Measurements from ENCODE around the gene ROCK2.
"Not testable (repeated sequence)": the region's sequence is repeated elsewhere in the genome, so short reads cannot be mapped to it uniquely, and the experiment has no call there.

Gene ROCK2

DNA sequence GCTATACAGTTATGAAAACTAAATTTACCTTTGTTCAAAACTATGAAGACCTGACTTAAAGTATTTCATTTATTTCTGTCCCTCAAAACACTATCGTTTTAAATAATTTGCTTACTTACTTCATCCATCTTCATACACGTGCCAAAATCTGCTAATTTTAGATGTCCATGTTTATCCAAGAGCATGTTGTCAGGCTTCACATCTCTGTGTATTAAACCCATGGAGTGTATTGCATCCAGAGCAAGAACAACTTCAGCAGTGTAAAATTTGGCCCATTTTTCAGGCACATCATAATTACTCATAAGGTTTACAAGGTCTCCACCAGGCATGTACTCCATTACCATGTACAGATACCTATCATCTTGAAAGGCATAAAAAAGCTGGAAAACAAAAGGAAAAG is 108.9 kb downstream of the ROCK2 start:
- no peak for DNase-seq (ENCODE audit: low spot score)

DNA sequence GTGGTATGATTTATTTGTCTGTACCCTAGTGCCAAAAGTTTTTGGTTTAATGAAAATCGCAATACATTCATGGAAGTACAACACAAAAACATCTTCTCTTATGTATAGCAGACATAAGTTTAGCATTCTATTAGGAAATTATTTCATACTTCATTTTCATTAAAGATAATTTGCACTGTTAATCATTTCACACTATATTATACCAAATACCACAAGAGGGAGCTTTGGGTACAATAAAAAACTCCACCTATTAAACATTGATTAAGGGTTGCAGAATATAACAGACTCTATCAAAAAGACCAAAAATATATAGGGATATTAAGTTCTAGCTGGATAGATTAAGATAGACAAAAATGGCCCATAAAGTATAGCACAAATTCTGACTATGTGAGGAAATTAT is 110.1 kb downstream of the ROCK2 start:
- DNase-seq (ENCODE audit: low spot score): no peak

DNA sequence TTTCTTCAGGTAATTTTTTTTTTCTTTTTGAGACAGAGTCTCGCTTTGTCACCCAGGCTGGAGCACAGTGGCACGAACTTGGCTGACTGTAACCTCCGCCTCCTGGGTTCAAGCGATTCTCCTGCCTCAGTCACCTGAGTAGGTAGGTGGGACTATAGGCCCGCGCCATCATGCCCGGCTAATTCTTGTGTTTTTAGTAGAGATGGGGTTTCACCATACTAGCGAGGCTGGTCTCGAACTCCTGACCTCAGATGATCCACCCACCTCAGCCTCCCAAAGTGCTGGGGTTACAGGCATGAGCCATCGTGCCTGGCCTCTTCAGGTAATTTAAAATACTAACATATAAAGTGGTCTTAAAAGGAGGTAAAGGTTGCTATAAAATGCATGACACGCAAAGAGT is 113.2 kb downstream of the ROCK2 start:
- DNase-seq (ENCODE audit: low spot score): not testable (repeated sequence)

DNA sequence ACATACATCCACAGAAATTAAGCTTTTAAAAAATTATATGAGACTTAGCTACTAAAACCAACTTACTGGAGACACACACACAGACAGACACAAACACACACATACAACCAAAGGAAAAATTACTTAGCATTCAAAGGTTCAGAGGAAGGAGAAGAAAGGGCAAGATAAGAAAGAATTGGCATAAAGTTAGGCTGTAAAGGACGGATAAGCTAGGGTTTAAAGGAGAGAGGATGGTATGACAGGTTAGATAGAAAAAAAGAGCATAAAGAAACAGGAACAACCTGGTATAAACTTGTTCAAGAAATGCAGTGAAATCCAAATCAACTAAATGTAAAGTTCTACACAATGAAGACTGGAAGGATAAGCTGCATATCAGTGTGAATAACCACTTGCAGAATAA is 115.7 kb downstream of the ROCK2 start:
- no peak for DNase-seq (ENCODE audit: low spot score)

DNA sequence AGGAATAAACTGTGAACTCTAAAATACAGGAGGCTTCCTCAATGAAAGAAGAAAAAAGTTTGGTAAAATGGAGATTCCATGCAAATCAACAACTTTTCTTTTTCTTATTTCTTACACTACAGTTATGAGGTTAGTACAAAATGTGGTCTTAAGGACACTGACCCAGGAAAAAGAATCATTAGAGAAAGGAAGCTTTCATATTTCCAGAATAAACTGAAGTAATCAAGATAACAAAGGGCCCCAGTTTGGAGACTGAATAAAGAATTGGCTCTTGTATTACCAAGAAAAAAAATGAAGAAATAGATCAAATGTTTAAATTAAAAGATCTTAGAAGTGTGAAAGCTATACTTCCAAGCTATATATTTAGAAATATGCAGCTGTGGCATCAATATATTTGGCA is 116.8 kb downstream of the ROCK2 start:
- no peak for DNase-seq (ENCODE audit: low spot score)

DNA sequence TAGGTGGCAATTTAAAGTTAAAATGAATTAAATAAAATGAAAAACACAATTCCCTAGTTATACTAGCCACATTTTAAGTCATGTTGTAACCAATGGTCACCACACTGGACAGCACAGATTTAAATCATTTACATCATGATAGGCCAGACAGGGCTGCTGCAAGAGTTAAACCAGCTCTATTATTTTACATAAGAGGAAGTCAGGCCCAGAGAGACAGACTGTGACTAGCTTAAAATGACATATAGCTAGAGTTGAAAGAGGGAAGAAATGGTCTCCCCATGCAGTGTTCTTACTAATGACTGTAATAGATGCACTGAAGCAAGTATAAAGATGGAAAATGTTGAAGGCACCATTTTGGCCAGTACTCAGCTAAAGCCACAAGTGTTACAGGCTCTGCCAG is 119.5 kb downstream of the ROCK2 start:
- DNase-seq (ENCODE audit: low spot score): no peak

DNA sequence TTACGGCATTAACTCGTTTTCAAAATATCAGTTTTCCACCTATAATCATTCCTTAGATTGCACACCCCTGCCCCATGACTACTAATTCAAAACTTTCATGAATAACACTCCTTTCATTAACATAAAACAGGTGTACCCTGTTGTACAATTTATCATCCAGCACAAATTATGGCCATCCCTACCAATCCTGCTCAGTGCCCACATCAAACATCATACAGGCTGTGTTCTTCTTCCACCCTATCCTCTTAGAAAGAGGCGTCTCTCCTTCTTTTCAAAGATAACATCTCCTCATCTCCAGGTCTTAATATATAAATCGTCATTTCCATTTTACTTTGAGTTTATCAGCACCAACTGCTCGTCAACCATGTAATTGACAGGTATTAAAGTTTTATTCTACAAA is 121.6 kb downstream of the ROCK2 start:
- no peak for DNase-seq (ENCODE audit: low spot score)

DNA sequence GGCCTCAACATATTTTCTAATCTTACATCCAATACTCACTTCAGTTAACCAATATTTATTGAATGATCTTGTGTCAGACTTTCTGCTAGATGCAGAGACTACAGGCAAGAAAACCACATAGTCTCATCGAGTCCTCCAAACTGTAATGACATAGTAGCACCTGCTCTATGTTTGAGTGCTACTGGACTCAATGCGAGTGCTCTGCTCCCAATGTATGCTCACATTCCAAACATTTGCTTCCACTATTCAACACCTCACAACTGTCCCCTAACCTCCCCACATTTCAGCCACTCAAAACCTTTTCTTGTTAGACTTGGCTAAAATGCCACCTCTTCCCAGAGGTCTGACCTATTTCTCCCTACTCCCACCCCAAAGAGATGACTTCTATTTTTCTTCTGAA is 124.0 kb downstream of the ROCK2 start:
- no peak for DNase-seq (ENCODE audit: low spot score)

DNA sequence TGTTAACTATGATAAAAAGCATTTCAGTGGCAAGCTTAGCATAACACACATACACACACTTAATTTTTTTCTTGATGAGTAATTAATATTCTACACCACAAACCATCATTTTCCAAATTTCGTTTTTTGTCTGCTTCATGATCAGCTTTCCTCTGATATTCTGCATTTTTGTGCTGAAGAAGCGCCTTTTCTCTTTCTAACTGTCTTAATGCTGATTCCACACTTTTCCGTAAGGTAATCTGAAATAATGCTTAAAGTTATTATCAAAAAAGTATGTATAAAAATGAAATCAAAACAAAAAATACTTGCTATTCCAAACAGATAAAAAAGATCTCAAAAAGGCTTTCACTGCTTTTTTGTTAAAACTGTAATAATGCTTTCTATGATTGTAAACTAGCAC is 129.0 kb downstream of the ROCK2 start:
- DNase-seq (ENCODE audit: low spot score): no peak

DNA sequence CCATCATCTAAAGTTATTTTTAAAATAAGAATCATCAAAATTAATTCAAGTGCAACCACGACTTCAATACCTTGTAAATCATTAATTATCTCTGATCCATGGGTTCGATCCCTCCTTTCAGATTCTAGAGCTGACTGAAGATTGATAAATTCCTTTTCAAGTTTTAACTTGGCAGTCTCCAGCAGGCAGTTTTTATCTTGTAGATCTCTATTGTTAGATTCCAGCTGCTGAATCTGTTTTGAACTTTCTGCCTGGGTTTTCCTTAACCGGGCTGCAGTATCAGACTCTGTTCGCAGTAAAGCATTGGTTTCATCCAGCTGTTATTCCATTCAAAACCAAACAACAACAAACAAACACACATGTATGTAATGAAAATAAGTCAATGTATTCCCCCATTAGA is 129.7 kb downstream of the ROCK2 start:
- no peak for DNase-seq (ENCODE audit: low spot score)

DNA sequence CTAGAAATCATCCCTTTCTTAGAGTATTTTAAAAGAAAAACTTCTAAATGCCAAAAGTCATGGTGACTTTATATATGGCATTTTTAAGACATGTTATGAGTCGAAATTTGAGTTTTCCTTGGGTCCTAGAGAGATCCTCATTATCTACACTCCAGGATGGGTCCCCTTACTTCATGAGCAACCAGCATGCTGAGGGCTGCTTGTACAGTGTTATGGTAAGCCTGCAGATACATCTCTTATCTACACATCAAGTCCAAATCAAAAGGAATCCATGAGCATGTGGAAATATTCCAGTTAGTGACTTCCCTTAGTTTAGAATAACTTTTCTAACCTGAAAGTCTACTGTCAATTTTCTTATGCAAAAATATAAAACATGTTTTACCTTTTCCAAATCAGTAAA is 130.5 kb downstream of the ROCK2 start:
- DNase-seq (ENCODE audit: low spot score): no peak

DNA sequence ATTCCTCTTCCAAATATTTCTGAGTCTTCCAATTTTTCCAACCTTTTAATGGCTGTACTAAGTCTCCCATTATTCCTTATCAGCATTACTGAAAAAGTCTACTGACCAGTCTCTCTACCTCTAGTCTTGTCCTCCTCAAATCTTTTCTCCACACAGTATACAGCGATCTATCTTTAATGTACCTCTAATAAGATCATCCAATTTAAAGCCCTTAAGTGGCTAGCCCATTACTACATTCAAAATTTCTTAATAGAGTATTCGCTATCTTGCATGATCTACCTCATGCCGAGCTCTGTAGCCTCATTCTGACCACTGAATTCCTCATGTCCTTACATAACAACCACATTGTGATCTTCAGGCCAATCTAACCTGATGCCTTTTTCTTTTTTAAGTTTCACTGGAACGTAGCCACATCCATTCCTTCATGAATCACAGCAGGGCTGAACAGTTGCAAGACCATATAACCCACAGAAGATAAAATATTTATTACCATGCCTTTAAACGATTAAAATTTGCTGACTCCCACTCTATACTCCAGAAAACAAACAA is 131.3 kb downstream of the ROCK2 start:
- no peak for DNase-seq (ENCODE audit: low spot score)

DNA sequence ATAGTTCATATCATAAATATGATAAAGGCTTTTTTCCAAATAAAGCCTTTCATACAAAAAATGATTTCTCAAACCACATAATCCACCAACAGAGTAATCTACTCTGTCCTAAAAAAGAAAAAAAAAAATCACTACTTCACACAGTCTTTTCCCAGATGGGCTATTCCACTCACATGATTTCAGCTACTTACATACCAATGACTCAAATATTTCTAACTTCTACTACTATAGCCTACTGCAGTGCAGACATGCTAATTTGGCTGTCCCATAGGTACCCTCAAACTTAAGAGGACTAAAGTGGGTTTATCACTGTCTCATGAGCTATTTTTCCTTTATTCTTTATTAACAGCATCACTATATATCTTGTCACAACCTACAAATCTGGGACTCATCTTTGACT is 131.8 kb downstream of the ROCK2 start:
- no peak for DNase-seq (ENCODE audit: low spot score)

DNA sequence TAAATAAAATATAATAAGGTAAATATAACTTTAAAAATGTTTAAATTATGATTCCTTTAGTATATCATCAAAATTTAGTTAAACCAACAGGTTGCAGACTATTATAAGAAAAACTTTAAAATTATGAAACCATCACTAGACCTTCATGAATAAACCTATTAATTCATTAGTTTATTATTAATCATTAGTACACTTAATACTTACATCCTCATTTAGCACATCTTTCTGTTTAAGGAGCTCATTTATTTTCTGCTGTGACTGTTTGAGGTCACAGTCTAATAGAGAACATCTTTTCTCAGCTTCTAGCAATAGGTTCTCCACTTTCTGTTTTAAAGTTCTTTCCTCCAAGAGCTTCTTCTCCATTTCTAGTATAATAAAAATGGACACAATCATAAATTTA is 136.4 kb downstream of the ROCK2 start:
- DNase-seq (ENCODE audit: low spot score): no peak

DNA sequence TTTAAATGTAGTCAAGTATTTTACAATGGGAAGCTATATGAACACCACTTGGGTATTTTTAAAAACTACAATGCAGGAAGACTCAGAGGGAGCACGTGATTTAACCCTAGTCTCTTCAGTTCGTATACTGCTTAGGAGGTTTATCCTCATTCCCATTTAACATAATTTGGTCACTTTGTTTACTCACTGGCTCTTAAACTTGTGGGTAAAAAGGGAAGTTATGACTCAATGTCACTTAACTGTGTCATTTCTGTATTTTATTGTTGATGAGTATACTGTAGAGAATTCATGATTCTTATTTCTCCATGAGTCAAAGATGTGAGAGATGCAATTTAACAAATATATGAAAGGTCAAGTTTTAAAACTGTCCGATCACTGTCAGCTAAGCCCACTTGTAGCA is 141.0 kb downstream of the ROCK2 start:
- DNase-seq (ENCODE audit: low spot score): peak; percentile 22

DNA sequence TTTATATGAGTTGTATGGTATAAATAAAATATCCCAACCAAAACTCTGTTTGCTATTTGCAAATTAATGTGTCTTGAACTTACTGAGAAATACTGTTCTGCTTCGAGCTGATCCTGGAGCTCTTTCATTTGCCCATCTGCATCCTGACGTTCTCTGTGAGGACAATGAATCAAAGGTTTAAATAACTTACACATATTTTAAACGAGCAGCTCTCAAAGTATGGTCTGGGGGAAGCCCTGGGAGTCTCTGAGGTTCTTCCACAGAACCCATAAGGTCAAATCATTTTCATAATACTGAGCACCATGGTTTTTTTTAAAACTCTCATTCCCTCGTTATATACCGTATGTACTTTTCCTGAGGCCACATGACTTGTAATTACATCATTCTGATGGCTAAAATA is 142.5 kb downstream of the ROCK2 start:
- no peak for DNase-seq (ENCODE audit: low spot score)

DNA sequence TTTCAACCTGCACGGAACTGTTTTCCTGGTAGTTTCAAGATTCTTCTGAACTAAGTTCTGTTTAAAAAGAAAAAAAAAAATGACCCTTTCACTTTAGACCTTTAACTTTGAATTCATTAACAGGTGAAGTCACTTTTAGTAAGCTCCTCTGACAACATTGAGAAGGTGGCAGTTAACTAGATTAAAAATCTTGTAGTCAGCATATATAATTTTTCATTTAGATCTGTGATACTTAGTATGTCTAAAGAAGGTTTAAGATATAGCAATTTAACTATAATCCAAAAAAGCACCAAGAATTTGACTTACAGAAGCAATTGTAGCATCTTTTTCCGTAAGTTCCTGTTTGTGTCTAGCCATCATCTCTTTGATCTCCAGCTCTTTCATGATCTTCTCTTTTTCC is 143.8 kb downstream of the ROCK2 start:
- no peak for DNase-seq (ENCODE audit: low spot score)

DNA sequence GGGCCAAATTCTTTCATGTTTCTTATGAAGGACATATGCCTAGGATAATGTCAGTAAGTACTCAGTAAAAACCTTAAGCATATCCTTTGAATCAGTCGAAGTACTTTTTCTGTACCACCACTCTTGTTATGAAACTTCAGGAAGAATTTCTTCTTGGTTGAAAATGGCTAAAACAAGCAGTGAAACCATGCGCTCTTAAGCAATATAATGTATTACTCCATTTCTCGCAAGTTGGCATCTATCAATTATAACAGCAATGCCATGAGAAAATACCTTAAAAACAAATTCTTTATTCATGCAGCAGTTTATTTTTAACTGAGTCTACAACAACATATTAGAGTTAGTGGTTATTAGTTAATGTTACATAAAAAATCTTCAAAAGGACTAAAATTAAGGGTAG is 148.2 kb downstream of the ROCK2 start:
- DNase-seq (ENCODE audit: low spot score): no peak

DNA sequence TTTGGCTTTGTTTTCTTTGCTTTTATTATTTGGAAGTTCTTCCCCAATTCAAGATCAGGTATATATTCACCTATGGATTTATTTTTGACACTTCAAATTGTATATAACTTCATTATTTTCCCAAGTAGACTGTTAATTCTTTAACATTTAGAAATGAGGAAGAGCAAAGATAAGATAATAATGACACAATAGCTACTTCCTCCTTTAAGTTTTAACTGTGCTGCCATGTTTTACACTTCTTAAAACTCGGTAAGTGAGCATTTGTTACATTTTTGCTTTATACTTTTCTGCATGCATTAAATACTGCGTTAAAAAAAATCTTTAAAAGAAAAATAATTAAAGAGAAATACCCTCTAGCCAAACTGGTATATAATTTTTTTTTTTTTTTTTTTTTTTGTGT is 156.7 kb downstream of the ROCK2 start:
- DNase-seq (ENCODE audit: low spot score): no peak

DNA sequence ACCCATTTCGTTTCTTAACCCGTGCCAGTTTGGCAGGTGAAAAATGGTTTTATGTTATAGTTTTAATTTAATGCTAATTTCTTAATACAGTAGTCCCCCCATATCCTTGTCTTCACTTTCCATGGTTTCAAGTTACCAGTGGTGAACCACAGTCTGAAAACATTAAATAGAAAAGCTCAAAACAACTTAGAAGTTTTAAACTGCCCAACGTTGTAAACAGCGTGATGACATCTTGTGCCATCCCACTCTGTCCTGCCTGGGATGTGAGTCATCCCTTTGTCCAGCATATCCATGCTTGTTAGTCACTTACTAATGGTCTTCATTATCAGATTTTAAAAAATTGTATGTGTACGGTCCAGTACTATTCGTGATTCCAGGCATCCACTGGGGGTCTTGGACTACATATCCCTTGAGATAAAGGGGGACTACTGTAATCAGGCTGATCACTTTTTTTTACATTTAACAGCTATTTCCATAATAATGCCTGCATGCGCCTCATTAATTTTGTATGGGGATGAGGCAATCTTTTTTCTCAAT is 157.3 kb downstream of the ROCK2 start:
- DNase-seq (ENCODE audit: low spot score): no peak

DNA sequence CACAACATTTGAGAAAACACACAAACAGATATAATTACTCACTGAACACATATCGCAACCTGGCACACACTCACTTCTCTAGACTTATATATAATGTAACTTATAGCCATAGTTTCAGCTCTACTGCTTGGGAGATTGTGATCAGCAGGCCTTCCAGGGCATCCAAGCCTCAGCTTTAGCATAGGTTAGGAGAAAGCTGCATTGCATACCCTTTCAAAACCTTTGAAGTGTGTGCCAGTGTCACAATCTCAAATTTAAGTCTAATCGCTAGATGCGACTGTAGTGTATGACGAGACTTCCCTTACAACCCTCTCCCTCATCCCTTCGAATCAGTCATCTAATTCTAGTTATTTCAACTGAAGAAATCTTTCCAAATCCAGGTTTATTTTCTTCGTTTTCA is 158.3 kb downstream of the ROCK2 start:
- DNase-seq (ENCODE audit: low spot score): no peak

DNA sequence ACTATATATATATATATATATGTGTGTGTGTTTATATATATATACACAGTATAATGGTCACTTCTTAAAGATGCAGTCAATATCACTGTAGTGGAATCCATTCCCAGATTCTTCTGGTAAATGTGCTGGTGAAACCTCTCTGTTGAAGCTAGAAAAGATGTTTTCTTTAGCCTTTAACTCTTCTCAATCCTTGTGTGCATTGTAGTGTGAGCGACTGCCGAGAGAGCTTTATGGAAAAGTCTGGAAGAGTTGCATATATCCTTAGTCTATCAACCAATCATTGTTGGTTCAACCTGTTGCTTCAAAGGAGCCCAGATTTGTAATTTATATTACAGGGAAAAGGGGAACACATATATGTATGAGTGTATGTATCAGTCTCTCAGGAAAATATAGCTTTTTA is 161.5 kb downstream of the ROCK2 start:
- no peak for DNase-seq (ENCODE audit: low spot score)

DNA sequence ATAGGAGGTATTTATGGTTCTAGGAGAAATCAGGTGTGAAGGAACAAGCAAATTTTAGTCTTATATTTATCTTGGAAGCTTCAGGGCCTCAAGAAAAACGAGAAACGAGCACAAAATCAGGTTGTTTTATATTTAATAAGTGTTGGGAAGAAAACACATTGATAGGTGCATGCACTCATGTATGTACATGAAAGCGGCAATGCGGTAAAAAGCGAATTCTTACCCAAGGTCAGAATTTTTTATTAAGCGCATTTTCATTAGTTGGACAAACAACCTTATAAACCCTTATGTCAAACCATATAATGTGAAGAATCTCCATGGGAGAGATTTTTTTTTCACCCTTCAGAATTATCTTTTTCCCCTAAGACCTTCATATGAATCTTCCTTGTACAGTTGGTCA is 163.8 kb downstream of the ROCK2 start:
- no peak for DNase-seq (ENCODE audit: low spot score)

DNA sequence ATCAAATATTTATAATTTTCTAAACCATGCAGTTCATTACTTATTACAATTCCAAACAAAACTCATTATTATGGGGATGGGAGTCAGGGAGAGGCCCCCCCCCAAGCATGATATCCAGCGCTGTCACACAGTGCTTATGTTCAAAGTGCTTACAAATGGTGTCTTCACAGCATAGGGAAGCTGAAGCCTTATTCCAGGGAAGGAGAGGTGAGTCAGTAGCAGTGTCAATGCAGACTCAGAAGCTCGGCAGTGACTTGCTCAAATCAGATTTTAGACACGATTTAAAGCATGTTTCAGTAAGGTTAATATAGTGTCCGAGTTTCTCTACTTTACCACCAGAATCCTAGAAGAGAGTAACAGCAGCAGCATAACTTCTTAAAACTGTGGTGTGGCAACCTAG is 164.5 kb downstream of the ROCK2 start:
- DNase-seq (ENCODE audit: low spot score): no peak

DNA sequence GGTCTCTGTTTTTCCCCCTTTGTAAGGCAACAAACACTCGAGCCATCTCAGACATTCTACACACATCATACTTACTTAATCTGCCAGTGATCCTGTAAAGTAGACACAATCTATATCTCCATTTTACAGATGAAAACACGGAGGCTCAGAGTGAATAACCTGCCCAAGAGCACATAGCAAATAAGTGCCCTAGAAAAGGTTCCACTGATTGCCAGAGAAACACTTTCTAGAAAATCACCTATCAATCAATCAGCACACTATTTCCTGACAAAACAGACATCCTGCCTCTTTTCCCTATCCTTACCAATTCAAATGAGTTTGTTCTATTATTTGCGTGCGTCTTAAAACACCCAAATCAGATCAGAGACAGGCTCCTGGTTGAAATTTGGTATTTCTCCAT is 165.2 kb downstream of the ROCK2 start:
- no peak for DNase-seq (ENCODE audit: low spot score)

Measured in hepatic stellate cell (primary cell).